HG03354 (cell line): Measurements from ENCODE around the gene PSMA7.

Experiments used
- ATAC-seq: cut with Tn5 transposase; IDR thresholded peaks from one replicate; pipeline ENCODE4 v1.9.1; 2021; ENCODE audit warnings: mild to moderate bottlenecking; ENCODE audit not compliant: unreplicated experiment, poor library complexity, severe bottlenecking

The PSMA7 gene

GRCh38 chr20:62174021-62174804 is 31.0 kb upstream of the PSMA7 start:
- no peak for ATAC-seq

GRCh38 chr20:62172666-62173065 is 29.5 kb upstream of the PSMA7 start:
- no peak for ATAC-seq

GRCh38 chr20:62171245-62171644 is 28.1 kb upstream of the PSMA7 start:
- no peak for ATAC-seq

GRCh38 chr20:62170536-62170935 is 27.3 kb upstream of the PSMA7 start:
- ATAC-seq: no peak

GRCh38 chr20:62168890-62169435 is 25.8 kb upstream of the PSMA7 start:
- ATAC-seq: no peak

- ATAC-seq: no peak
These were observed 24.9 kb upstream of the PSMA7 start for GRCh38 chr20:62168061-62168460.

GRCh38 chr20:62167474-62167873 is 24.3 kb upstream of the PSMA7 start:
- ATAC-seq: no peak

- ATAC-seq: no peak
These were observed 22.7 kb upstream of the PSMA7 start for GRCh38 chr20:62165762-62166399.

GRCh38 chr20:62164879-62165761 is 21.9 kb upstream of the PSMA7 start:
- no peak for ATAC-seq

GRCh38 chr20:62163986-62164762 is 21.0 kb upstream of the PSMA7 start:
- no peak for ATAC-seq

GRCh38 chr20:62163485-62163865 is 20.3 kb upstream of the PSMA7 start:
- no peak for ATAC-seq

GRCh38 chr20:62162765-62163484 is 19.7 kb upstream of the PSMA7 start:
- ATAC-seq: no peak

- no peak for ATAC-seq
These were observed 18.2 kb upstream of the PSMA7 start for GRCh38 chr20:62161347-62161746.

GRCh38 chr20:62160876-62161275 is 17.7 kb upstream of the PSMA7 start:
- no peak for ATAC-seq

- ATAC-seq: no peak
These were observed 17.1 kb upstream of the PSMA7 start for GRCh38 chr20:62160253-62160652.

- no peak for ATAC-seq
These were observed 16.6 kb upstream of the PSMA7 start for GRCh38 chr20:62159839-62160238.

- ATAC-seq: no peak
These were observed 15.9 kb upstream of the PSMA7 start for GRCh38 chr20:62159052-62159451.

- no peak for ATAC-seq
These were observed 15.3 kb upstream of the PSMA7 start for GRCh38 chr20:62158541-62158940.

GRCh38 chr20:62158088-62158400 is 14.8 kb upstream of the PSMA7 start:
- ATAC-seq: no peak
